Stomach (tissue), 4 donors: ENCODE measurements around the gene DOC2B.

Experiments used
- POLR2A ChIP-seq, 4 donors: fragments of 450-650 bp; IDR thresholded peaks; one replicate each; pipeline ENCODE4 v1.6.1; 2016; ENCODE audit warnings: antibody characterized with exemption in 4 of 4, control low read depth in 2 of 4, mild to moderate bottlenecking in 1 of 4, moderate library complexity in 1 of 4
- TF ChIP-seq, protein P1 (sequence below), 7 experiments: fragments of 450-650 bp in 4 of 7; fragments of 200-600 bp in 3 of 7; sonication (generic) in 3 of 7; IDR thresholded peaks; one replicate each; pipeline ENCODE4 v1.5.1; 2016 to 2019; ENCODE audit warnings: antibody characterized with exemption in 7 of 7, control low read depth in 2 of 7, mild to moderate bottlenecking in 1 of 7

DNA sequence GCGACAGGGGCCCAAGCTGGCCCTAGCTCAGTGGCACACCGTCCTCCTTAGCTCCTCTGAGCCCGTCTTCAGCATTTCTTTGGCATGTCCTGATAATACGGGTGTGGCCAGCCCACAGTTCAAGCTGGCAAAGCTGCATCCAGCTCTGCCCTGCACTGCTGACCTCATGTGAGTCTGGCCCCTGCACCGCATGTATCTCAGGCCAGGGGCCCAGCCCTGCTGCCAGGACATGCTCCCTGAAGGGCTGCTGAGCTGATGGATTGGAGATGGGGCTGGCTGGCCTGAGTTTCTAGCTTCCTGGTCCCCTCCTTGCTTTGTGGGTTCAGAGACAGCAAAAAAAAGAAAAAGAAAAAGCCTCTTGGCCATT lies 2.4 kb downstream of the DOC2B start:
- TF ChIP-seq, protein P1, sequence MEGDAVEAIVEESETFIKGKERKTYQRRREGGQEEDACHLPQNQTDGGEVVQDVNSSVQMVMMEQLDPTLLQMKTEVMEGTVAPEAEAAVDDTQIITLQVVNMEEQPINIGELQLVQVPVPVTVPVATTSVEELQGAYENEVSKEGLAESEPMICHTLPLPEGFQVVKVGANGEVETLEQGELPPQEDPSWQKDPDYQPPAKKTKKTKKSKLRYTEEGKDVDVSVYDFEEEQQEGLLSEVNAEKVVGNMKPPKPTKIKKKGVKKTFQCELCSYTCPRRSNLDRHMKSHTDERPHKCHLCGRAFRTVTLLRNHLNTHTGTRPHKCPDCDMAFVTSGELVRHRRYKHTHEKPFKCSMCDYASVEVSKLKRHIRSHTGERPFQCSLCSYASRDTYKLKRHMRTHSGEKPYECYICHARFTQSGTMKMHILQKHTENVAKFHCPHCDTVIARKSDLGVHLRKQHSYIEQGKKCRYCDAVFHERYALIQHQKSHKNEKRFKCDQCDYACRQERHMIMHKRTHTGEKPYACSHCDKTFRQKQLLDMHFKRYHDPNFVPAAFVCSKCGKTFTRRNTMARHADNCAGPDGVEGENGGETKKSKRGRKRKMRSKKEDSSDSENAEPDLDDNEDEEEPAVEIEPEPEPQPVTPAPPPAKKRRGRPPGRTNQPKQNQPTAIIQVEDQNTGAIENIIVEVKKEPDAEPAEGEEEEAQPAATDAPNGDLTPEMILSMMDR (IDR thresholded peaks at IDR 0.05), result no peak
- TF ChIP-seq POLR2A (IDR thresholded peaks at IDR 0.05), result no peak
